PC-9 (cell line): ENCODE data around the gene TRIM59. TPM values are rescaled to one million over a fixed set of nuclear protein-coding genes. Genes with fewer than 3 reads are reported as not detected.

Experiments used
- BruUV-seq: library from RNA; stranded (reverse); fragments of 400-500 nt; replicated peaks from 2 replicates; lab custom pipeline; 2021; lab: Mats Ljungman, UMichigan
- CTCF ChIA-PET: fragments of 300-600 bp; sonication (Branson Sonifier 250); formaldehyde crosslinking; loops from one replicate; lab custom pipeline; 2022; ENCODE audit warnings: antibody characterized with exemption; lab: Charles Lee
- POLR2A ChIA-PET: fragments of 300-600 bp; sonication (Branson Sonifier 250); formaldehyde crosslinking; loops from one replicate; lab custom pipeline; 2022; ENCODE audit warnings: antibody characterized with exemption; ENCODE audit not compliant: unreplicated experiment; lab: Charles Lee
- DNase-seq, 2 experiments: peaks; one replicate each; pipeline versions ENCODE4 v3.0.0 to v3.0.0-alpha.2; 2015 to 2022; ENCODE audit warnings: mixed read lengths in 1 of 2
- H2AFZ ChIP-seq: fragments of 200-600 bp; sonication (generic); 2 replicates; pipeline ENCODE4 v1.8.1; 2017; ENCODE audit warnings: antibody characterized with exemption
- H3F3A ChIP-seq: fragments of 200-600 bp; sonication (generic); 2 replicates; pipeline ENCODE4 v1.8.1; 2017; ENCODE audit warnings: antibody characterized with exemption, mild to moderate bottlenecking, low read depth; ENCODE audit not compliant: insufficient read depth
- H3K27ac ChIP-seq: fragments of 200-600 bp; sonication (generic); 2 replicates; pipeline ENCODE4 v1.6.1; 2016; ENCODE audit warnings: mixed run types
- H3K27me3 ChIP-seq: fragments of 200-600 bp; sonication (generic); 2 replicates; pipeline ENCODE4 v1.6.1; 2016; ENCODE audit warnings: low read depth, mixed run types; ENCODE audit not compliant: insufficient read depth
- H3K36me3 ChIP-seq: fragments of 200-600 bp; sonication (generic); 2 replicates; pipeline ENCODE4 v1.6.1; 2016; ENCODE audit warnings: low read depth, mixed run types
- H3K4me1 ChIP-seq: fragments of 200-600 bp; sonication (generic); replicated peaks from 2 replicates; pipeline ENCODE4 v1.6.1; 2016; ENCODE audit warnings: mixed run types; ENCODE audit not compliant: insufficient read depth
- H3K4me2 ChIP-seq: fragments of 200-600 bp; sonication (generic); 2 replicates; pipeline ENCODE4 v1.6.1; 2017; ENCODE audit warnings: mixed run types
- H3K4me3 ChIP-seq: fragments of 200-600 bp; sonication (generic); 2 replicates; pipeline ENCODE4 v1.6.1; 2016; ENCODE audit warnings: mixed run types
- H3K79me2 ChIP-seq: fragments of 200-600 bp; sonication (generic); 2 replicates; pipeline ENCODE4 v1.6.1; 2017; ENCODE audit warnings: low read depth, mixed run types
- H3K9me2 ChIP-seq: fragments of 200-600 bp; sonication (generic); 2 replicates; pipeline ENCODE4 v1.8.1; 2017; ENCODE audit warnings: mild to moderate bottlenecking; ENCODE audit not compliant: insufficient read depth
- H3K9me3 ChIP-seq: fragments of 200-600 bp; sonication (generic); 2 replicates; pipeline ENCODE4 v1.8.1; 2016; ENCODE audit warnings: low read depth; ENCODE audit not compliant: insufficient read depth
- H4K20me1 ChIP-seq: fragments of 200-600 bp; sonication (generic); 2 replicates; pipeline ENCODE4 v1.8.1; 2017; ENCODE audit not compliant: insufficient read depth
- CTCF ChIP-seq: fragments of 200-600 bp; sonication (generic); conservative IDR thresholded peaks from 2 replicates; pipeline ENCODE4 v1.6.1; 2017; ENCODE audit warnings: mixed run types, antibody characterized with exemption, mild to moderate bottlenecking, moderate library complexity
- EZH2 ChIP-seq: fragments of 200-600 bp; sonication (generic); IDR thresholded peaks from 2 replicates; pipeline ENCODE4 v1.8.0; 2017; ENCODE audit warnings: antibody characterized with exemption, low read depth
- intact Hi-C: fragments of 100-400 bp; cut with micrococcal nuclease; formaldehyde crosslinking; loops from one replicate; pipeline ENCODE4 v1.10.0; 2022; ENCODE audit not compliant: unreplicated experiment
- total RNA-seq: library from RNA; stranded (reverse); gene quantifications from 2 replicates; pipeline ENCODE4 v1.2.3, GENCODE V29; 2021

TRIM59 gene
- total RNA-seq, 1 experiment from 2014 or later, result 23.3 TPM

- H2AFZ ChIP-seq, result no peak overlapping the region
- H3K36me3 ChIP-seq, result no peaks in the 10 kb centered on the region
- no peak overlapping the region for H3K4me2 ChIP-seq
- H4K20me1 ChIP-seq, result no peaks in the 10 kb centered on the region
- no peak overlapping the region for H3K4me3 ChIP-seq
- no peaks in the 10 kb centered on the region for H3K9me2 ChIP-seq
- peaks cover 43% of the 10 kb centered on the region for H3K79me2 ChIP-seq
- no peak overlapping the region for H3K27ac ChIP-seq
- H3K27me3 ChIP-seq, result no peaks in the 10 kb centered on the region
- intact Hi-C loops, result loop anchor here (5.0 kb wide), 2 partner anchors 282 to 978 kb away; partner anchors contain the start of gene ARL14
- no peak for DNase-seq
- H3K9me3 ChIP-seq, result no peaks in the 10 kb centered on the region
- no TSS peak for BruUV-seq
- peaks cover 7% of the 10 kb centered on the region for H3K4me1 ChIP-seq
- peaks cover 5% of the 10 kb centered on the region; the same call in 1 of the 2 replicates for H3F3A ChIP-seq
- ChIA-PET CTCF (interaction anchor here (0.6 kb wide), 1 partner anchor 363 kb away, joined by 4 read pairs; no protein-coding TSS in a partner anchor), POLR2A (interaction anchor here (0.6 kb wide), 2 partner anchors 39 to 170 kb away, joined by 4 to 14 read pairs; partner anchors contain the start of gene KPNA4)
- TF ChIP-seq EZH2, result no peak
- TF ChIP-seq CTCF, result no peak
Measured at GRCh38 chr3:160395297-160395696, 54.3 kb downstream of the TRIM59 start.

- Histone ChIP-seq H3K9me2 (no peaks in the 10 kb centered on the region), H2AFZ (no peak overlapping the region), H3K27ac (no peak overlapping the region), H3K4me3 (no peak overlapping the region), H3K27me3 (no peaks in the 10 kb centered on the region), H3F3A (no peaks in the 10 kb centered on the region), H3K36me3 (no peaks in the 10 kb centered on the region), H3K4me2 (no peak overlapping the region), H3K79me2 (peaks cover 34% of the 10 kb centered on the region), H3K9me3 (no peaks in the 10 kb centered on the region), H3K4me1 (peaks cover 7% of the 10 kb centered on the region), H4K20me1 (no peaks in the 10 kb centered on the region)
- BruUV-seq, result no TSS peak
- CTCF ChIA-PET, result interaction anchor here (0.6 kb wide), 1 partner anchor 21 kb away, joined by 3 read pairs; no protein-coding TSS in a partner anchor
- no peak for TF ChIP-seq CTCF
- no peak for TF ChIP-seq EZH2
- POLR2A ChIA-PET, result no interaction called here
- no peak for DNase-seq
- intact Hi-C loops, result no loop called here
Measured at GRCh38 chr3:160394009-160394392, 55.6 kb downstream of the TRIM59 start.

DNA sequence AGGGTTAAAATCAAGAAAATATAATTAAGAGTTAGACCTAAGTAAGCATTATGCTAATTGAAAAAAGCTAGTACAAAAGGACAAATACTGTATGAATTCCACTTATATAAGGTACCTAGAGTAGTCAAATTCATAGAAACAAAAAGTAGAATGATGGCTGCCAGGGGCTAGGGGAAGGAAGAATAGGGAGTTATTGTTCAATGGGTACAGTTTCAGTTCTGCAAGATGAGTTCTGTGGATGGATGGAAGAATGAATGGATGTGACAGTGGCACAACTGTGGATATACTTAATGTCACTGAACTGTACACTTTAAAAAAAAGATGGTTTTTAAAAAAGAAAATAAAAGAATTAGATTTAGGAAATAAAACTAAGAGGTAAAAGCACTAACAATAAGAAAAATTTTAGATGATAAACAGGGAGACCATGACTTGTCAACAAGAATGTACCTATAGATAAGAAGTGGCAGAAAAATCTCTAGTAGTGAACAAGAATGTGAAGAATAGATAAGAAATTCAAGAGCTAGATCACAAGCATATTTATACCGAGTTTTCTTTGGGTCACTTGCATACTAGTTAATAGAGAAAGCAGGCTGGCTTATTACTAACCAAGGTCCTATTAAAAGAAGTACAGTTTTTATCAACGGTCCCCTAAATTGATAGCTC lies 56.1 kb downstream of the TRIM59 start:
- Histone ChIP-seq H3K27ac (no peak overlapping the region), H3K9me2 (no peaks in the 10 kb centered on the region), H3K4me3 (no peak overlapping the region), H3F3A (no peaks in the 10 kb centered on the region), H3K9me3 (no peaks in the 10 kb centered on the region), H3K79me2 (peaks cover 30% of the 10 kb centered on the region), H3K27me3 (no peaks in the 10 kb centered on the region), H4K20me1 (no peaks in the 10 kb centered on the region), H3K4me2 (no peak overlapping the region), H3K4me1 (peaks cover 7% of the 10 kb centered on the region), H2AFZ (no peak overlapping the region), H3K36me3 (no peaks in the 10 kb centered on the region)
- POLR2A ChIA-PET, result no interaction called here
- DNase-seq, result no peak
- intact Hi-C loops, result no loop called here
- TF ChIP-seq CTCF (no peak), EZH2 (no peak)
- BruUV-seq, result no TSS peak
- CTCF ChIA-PET, result interaction anchor here (0.6 kb wide), 1 partner anchor 22 kb away, joined by 3 read pairs; no protein-coding TSS in a partner anchor
